Stimulated activated CD8-positive, alpha-beta memory T cell treated with anti-CD3 and anti-CD28 coated beads, Interleukin-4, amount 100 ng/mL, for 1 hour (primary cell): ENCODE measurements around the gene TRIM72.
A peak's percentile ranks its signal among the peaks of the same experiment; 100 is the strongest.
"Not testable (repeated sequence)": the region's sequence is repeated elsewhere in the genome, so short reads cannot be mapped to it uniquely, and the experiment has no call there.

Experiments
- DNase-seq, 2 donors: peaks; one replicate each; pipeline ENCODE4 v3.0.0-alpha.2; 2020; ENCODE audit warnings: low read depth in 2 of 2, low spot score in 1 of 2

Gene TRIM72

DNA sequence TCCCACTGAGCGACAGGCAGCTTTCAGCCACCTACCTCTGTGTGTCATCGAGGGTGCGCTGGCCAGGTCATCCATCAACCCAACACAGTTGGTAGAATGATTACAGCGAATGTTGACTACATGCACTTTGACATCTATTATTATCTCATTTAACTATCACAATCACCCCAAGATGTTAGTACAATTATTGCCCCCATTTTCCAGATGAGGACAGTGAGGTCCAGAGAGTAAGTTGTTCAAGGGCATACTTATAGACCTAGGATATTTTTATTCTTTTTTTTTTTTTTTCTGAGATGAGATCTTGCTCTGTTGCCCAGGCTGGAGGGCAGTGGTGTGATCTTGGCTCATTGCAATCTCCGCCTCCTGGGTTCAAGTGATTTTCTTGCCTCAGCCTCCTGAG, 37.5 kb downstream of the TRIM72 start:
- no peak for DNase-seq

DNA sequence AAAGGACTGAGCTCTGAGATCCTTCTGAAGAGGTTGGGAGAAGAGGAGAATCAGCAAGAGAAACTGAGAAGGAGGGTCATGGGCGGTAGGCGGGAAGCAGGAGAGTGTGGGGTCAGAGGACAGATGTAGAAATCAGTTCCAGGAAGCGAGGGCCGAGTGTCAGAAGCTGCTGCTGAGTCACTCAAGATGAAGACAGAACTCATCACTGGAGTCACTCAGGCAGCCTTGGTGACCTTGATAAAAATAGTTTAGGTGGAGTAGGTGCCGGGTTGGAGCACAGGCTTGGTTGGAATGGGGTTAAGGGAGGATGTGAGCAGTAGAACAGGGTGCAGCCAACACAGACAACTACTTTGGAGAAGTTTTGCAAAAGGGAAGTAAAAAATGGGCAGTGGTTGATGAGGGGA, 39.7 kb downstream of the TRIM72 start:
- no peak for DNase-seq

DNA sequence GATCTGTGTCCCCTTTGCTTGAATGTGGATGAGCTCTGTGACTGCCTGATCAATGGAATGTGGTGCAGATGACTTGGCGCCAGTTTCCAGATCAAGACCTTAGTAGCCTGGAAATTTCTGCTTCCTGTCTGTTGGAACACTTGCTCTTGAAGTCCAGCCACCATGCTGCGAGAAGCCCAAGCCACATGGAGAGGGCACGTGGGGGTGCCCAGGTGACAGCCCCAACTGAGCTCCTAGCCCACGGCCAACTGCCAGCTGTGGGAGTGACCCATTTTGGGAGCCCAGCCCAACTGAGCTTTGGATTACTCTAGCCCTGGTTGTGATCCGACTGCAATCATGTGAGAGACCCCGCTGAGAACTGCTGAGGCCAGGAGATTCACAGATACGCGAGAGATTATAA, 42.5 kb downstream of the TRIM72 start:
- no peak for DNase-seq

DNA sequence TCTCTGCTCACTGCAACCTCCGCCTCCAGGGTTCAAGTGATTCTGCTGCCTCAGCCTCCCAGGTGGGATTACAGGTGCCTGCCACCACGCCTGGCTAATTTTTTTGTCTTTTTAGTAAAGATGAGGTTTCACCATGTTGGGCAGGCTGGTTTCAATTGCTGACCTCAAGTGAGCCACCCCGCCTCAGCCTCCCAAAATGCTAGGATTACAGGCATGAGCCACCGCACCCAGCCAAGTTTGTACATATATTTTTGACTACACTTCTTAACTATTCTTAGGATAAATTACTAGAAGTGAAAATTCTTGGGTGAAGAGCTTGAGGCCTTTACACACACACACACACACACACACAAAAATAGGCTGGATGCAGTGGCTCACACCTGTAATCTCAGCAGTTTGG, 44.4 kb downstream of the TRIM72 start:
- no peak for DNase-seq

GRCh38 chr16:31260136-31260931, 46.4 kb downstream of the TRIM72 start:
- DNase-seq, result no peak

- no peak for DNase-seq
These were observed 48.2 kb downstream of the TRIM72 start for GRCh38 chr16:31262084-31262483.

DNA sequence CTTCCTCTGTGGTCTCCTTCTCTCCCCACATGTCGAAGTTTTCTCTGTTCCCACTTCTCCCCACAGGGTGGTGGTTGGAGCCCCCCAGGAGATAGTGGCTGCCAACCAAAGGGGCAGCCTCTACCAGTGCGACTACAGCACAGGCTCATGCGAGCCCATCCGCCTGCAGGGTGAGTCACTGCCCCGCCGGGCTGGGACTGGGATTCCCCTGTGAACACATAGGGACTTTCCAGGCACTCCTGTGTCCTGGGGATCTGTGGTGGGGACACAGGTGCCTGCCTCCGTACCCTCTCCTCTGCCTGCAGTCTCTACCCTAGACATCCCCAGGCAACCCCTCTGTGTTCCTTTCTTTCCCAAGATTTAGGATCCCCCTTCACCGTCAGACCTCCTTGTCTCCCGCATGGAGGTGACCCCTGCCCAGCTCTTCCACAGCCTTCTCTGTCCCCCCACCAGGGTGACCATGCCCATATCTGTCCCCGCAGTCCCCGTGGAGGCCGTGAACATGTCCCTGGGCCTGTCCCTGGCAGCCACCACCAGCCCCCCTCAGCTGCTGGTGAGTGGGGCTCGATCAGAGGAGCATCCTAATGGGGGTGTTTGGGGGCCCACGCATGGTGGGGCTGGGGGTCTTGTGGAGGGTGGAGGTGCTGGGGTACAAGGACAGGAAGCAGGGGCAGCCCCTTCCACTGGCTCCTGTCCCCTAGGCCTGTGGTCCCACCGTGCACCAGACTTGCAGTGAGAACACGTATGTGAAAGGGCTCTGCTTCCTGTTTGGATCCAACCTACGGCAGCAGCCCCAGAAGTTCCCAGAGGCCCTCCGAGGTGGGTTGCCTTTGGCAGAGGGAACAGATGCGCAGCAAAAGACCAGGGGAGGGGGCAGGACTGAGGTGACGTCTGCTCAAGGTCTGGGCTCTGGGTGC, 51.7 kb downstream of the TRIM72 start:
- peak in 1 of 2 donors; percentile 40 for DNase-seq

DNA sequence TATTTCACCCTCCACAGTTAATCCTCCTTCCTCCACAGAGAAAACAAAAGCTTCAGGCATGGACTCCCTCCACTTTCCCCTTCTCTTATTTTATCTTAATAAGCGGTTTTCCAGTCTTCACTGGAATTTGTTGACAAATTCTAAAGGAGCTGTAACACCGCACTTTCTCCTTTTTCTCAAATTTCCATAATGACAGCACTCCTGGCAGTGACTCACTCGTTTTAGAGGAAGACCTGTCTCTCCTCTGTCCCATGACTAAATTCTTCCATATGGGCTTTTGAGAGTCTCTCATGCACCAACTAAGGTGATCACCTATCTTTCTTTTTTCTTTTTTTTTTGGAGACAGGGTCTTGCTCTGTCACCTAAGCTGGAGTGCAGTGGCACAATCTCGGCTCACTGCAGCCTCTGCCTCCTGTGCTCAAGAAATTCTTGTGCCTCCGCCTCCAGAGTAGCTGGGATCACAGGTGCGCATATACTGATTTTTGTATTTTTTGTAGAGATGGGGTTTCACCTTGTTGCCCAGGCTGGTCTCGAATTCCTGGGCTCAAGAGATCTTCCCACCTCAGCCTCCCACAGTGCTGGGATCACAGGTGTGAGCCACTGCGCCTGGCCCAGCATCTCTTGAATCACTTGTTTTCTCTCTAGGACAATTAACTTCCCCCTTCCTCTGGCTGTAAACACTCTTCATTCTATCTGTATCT, 53.6 kb downstream of the TRIM72 start:
- no peak for DNase-seq

GRCh38 chr16:31268033-31268365, 54.1 kb downstream of the TRIM72 start:
- DNase-seq, result no peak

DNA sequence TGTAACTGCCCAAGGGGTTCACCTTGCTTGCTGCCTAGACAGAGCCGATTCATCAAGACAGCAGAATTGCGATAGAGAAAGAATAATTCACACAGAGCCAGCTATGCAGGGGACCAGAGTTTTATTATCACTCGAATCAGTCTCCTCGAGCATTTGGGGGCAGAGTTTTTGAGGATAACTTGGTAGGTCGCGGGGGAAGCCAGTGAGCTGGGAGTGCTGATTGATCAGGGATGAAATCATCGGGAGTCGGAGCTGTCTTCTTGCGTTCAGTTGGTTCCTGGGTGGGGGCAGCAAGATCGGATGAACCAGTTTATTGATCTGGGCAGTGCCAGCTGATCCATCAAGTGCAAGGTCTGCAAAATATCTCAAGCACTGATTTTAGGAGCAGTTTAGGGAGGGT, 55.0 kb downstream of the TRIM72 start:
- DNase-seq, result no peak

- DNase-seq, result no peak
These were observed 55.6 kb downstream of the TRIM72 start for GRCh38 chr16:31269541-31269940.

GRCh38 chr16:31269973-31270372, 56.1 kb downstream of the TRIM72 start:
- not testable (repeated sequence) for DNase-seq

- DNase-seq, result no peak
These were observed 56.9 kb downstream of the TRIM72 start for GRCh38 chr16:31270795-31271194.

GRCh38 chr16:31271621-31272190, 57.8 kb downstream of the TRIM72 start:
- DNase-seq, result no peak

- DNase-seq, result no peak
These were observed 59.3 kb downstream of the TRIM72 start for GRCh38 chr16:31273187-31273586.

GRCh38 chr16:31273676-31274075, 59.8 kb downstream of the TRIM72 start:
- no peak for DNase-seq

DNA sequence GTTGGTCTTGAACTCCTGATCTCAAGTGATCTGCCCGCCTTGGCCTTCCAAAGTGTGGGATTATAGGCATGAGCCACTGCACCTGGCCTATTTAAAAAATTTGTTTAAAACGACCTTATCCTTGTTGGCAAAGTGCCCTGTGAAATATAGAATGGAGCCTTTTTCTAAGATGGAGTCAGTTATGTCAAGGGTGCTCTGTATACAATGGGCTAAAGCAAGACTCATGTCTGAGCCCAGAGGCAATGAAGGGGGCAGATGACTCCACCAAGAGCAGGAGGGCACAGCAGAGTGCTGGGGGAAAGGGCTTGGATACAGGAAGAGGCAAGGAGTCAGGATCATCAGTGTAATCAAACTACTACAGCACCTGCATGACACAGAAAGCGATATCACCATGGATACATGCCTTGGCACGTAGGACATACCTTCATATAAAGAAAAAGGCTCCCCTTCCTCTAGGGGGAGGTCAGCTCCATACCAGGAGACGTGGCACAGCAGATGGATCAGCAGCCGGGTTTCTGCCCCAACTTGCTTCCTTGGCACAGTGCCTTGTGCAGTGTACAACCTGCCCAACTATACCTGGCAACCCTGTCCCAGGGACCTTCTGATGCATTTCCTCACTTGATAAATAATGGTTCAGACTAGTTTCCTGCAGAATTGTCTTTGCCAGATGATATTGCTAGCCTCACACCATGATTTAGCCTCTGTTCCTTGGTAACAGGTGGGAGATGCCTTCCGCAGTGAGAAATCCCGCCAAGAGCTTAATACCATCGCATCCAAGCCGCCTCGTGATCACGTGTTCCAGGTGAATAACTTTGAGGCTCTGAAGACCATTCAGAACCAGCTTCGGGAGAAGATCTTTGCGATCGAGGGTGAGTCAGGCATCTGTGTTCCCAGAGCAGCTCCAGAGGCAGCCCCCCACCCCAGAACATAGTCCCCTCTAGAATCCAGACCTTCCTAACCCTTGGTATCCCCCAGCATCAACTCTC, 61.2 kb downstream of the TRIM72 start:
- no peak for DNase-seq

- no peak for DNase-seq
These were observed 62.7 kb downstream of the TRIM72 start for GRCh38 chr16:31276600-31276999.

- DNase-seq, result no peak
These were observed 63.8 kb downstream of the TRIM72 start for GRCh38 chr16:31277659-31278260.

GRCh38 chr16:31278853-31279252, 64.9 kb downstream of the TRIM72 start:
- DNase-seq, result not testable (repeated sequence)
